ENCODE data around the gene PLD5.
"Not testable (repeated sequence)": the region's sequence is repeated elsewhere in the genome, so short reads cannot be mapped to it uniquely, and the experiment has no call there.

PLD5 gene

DNA sequence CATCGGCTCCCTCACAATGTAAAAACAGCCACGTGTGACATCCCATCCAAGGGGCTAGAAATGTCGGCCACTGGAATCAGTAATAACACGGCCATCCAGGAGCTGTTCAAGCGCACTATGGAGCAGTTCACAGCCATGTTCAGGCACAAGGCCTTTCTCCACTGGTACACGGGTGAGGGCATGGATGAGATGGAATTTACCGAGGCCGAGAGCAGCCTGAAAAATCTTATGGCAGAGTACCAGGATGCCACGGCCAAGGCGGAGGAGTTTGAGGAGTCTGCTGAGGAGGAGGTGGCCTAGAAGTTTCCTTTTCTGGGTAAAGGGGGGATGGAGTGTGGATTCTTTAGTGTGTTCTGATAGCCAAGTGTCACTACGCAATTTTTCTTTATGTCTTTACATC lies 464.5 kb downstream of the PLD5 start:
- no peak overlapping the region for H2AFZ ChIP-seq (ENCODE audit: low read length)
- H3K4me3 ChIP-seq (ENCODE audit: low read length): no peak overlapping the region
- H3K27ac ChIP-seq (ENCODE audit: low read length): no peak overlapping the region
- H3K36me3 ChIP-seq (replicated peaks; ENCODE audit: insufficient read depth, low read length): no peaks in the 10 kb centered on the region
- no peak overlapping the region for H3K9ac ChIP-seq (ENCODE audit: low read length)
- no peaks in the 10 kb centered on the region for H3K9me2 ChIP-seq (replicated peaks; ENCODE audit: insufficient read depth, low read length)
- TF ChIP-seq EZH2 (optimal IDR thresholded peaks at IDR 0.05; ENCODE audit: low read depth, low read length): no peak
- TF ChIP-seq, protein P1, sequence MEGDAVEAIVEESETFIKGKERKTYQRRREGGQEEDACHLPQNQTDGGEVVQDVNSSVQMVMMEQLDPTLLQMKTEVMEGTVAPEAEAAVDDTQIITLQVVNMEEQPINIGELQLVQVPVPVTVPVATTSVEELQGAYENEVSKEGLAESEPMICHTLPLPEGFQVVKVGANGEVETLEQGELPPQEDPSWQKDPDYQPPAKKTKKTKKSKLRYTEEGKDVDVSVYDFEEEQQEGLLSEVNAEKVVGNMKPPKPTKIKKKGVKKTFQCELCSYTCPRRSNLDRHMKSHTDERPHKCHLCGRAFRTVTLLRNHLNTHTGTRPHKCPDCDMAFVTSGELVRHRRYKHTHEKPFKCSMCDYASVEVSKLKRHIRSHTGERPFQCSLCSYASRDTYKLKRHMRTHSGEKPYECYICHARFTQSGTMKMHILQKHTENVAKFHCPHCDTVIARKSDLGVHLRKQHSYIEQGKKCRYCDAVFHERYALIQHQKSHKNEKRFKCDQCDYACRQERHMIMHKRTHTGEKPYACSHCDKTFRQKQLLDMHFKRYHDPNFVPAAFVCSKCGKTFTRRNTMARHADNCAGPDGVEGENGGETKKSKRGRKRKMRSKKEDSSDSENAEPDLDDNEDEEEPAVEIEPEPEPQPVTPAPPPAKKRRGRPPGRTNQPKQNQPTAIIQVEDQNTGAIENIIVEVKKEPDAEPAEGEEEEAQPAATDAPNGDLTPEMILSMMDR (IDR thresholded peaks at IDR 0.05; ENCODE audit: low read length): no peak
- TF ChIP-seq EZH2phosphoT487 (IDR thresholded peaks at IDR 0.05; ENCODE audit: low read length): no peak
- H3K4me2 ChIP-seq (ENCODE audit: low read depth, low read length): no peak overlapping the region
- H3K27me3 ChIP-seq (replicated peaks; ENCODE audit: insufficient read depth, low read length): no peaks in the 10 kb centered on the region
- no peaks in the 10 kb centered on the region for H3K4me1 ChIP-seq (ENCODE audit: low read length)
- no peaks in the 10 kb centered on the region for H3K79me2 ChIP-seq (ENCODE audit: low read length)
- no peaks in the 10 kb centered on the region for H3F3A ChIP-seq (ENCODE audit: insufficient read depth, low read length)
- no peaks in the 10 kb centered on the region for H4K20me1 ChIP-seq (ENCODE audit: insufficient read depth, low read length)
- H3K9me3 ChIP-seq (replicated peaks; ENCODE audit: insufficient read depth, low read length): no peaks in the 10 kb centered on the region
- DNase-seq: peak; percentile 5

DNA sequence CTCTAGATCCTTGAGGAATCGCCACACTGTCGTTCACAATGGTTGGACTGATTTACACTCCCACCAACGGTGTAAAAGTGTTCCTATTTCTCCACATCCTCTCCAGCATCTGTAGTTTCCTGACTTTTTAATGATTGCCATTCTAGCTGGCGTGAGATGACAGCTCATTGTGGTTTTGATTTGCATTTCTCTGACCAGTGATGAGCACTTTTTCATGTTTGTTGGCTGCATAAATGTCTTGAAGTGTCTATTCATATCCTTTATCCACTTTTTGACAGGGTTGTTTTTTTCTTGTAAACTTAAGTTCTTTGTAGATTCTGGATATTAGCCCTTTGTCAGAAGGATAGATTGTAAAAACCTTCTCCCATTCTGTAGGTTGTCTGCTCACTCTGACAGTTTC lies 465.9 kb downstream of the PLD5 start:
- H3K36me3 ChIP-seq (replicated peaks; ENCODE audit: insufficient read depth, low read length); H3K4me3 ChIP-seq (ENCODE audit: low read length); H3K27ac ChIP-seq (ENCODE audit: low read length); H3K9ac ChIP-seq (ENCODE audit: low read length); H3K4me2 ChIP-seq (ENCODE audit: low read depth, low read length); H3K79me2 ChIP-seq (ENCODE audit: low read length); H3K4me1 ChIP-seq (ENCODE audit: low read length); H3K9me2 ChIP-seq (replicated peaks; ENCODE audit: insufficient read depth, low read length); H3K9me3 ChIP-seq (replicated peaks; ENCODE audit: insufficient read depth, low read length); H2AFZ ChIP-seq (ENCODE audit: low read length); DNase-seq; H3K27me3 ChIP-seq (replicated peaks; ENCODE audit: insufficient read depth, low read length); H4K20me1 ChIP-seq (ENCODE audit: insufficient read depth, low read length); H3F3A ChIP-seq (ENCODE audit: insufficient read depth, low read length): not testable (repeated sequence)

DNA sequence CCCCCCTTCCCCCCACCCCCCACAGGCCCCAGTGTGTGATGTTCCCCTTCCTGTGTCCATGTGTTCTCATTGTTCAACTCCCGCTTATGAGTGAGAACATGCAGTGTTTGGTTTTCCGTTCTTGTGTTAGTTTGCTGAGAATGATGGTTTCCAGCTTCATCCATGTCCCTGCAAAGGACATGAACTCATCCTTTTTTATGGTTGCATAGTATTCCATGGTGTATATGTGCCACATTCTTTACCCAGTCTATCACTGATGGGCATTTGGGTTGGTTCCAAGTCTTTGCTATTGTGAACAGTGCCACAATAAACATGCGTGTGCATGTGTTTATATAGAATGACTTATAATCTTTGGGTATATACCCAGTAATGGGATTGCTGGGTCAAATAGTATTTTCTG lies 466.3 kb downstream of the PLD5 start:
- H3F3A ChIP-seq (ENCODE audit: insufficient read depth, low read length); H4K20me1 ChIP-seq (ENCODE audit: insufficient read depth, low read length); H3K79me2 ChIP-seq (ENCODE audit: low read length); DNase-seq; H3K4me3 ChIP-seq (ENCODE audit: low read length); H3K9me3 ChIP-seq (replicated peaks; ENCODE audit: insufficient read depth, low read length); H3K27ac ChIP-seq (ENCODE audit: low read length); H3K27me3 ChIP-seq (replicated peaks; ENCODE audit: insufficient read depth, low read length); H2AFZ ChIP-seq (ENCODE audit: low read length); H3K4me1 ChIP-seq (ENCODE audit: low read length); H3K4me2 ChIP-seq (ENCODE audit: low read depth, low read length); H3K9ac ChIP-seq (ENCODE audit: low read length); H3K36me3 ChIP-seq (replicated peaks; ENCODE audit: insufficient read depth, low read length); H3K9me2 ChIP-seq (replicated peaks; ENCODE audit: insufficient read depth, low read length): not testable (repeated sequence)

DNA sequence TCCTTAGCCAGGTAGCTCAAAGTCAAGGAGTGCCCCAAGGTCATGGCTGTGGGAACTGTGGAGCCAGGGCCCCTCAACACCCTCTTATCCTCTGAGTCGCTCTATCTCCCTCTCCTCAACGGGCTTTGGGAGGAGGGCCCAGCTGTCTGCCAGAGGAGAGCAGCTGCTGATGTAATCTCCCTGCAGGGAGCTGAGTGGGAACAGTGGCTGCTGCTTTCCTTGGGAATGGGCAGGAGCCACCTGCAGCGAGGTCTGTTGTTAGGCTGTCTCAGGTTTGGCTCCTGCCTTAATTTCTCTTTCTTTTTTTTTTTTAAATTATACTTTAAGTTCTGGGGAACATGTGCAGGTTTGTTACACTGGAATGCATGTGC lies 466.8 kb downstream of the PLD5 start:
- Histone ChIP-seq H2AFZ (ENCODE audit: low read length) (no peak overlapping the region), H3K27me3 (replicated peaks; ENCODE audit: insufficient read depth, low read length) (no peaks in the 10 kb centered on the region), H3K9me2 (replicated peaks; ENCODE audit: insufficient read depth, low read length) (no peaks in the 10 kb centered on the region), H3F3A (ENCODE audit: insufficient read depth, low read length) (no peaks in the 10 kb centered on the region), H4K20me1 (ENCODE audit: insufficient read depth, low read length) (no peaks in the 10 kb centered on the region), H3K27ac (ENCODE audit: low read length) (no peak overlapping the region), H3K36me3 (replicated peaks; ENCODE audit: insufficient read depth, low read length) (no peaks in the 10 kb centered on the region), H3K4me2 (ENCODE audit: low read depth, low read length) (no peak overlapping the region), H3K79me2 (ENCODE audit: low read length) (no peaks in the 10 kb centered on the region), H3K4me1 (ENCODE audit: low read length) (no peaks in the 10 kb centered on the region), H3K9ac (ENCODE audit: low read length) (no peak overlapping the region), H3K9me3 (replicated peaks; ENCODE audit: insufficient read depth, low read length) (no peaks in the 10 kb centered on the region), H3K4me3 (ENCODE audit: low read length) (no peak overlapping the region)
- TF ChIP-seq, protein P1 (IDR thresholded peaks at IDR 0.05; ENCODE audit: low read length): no peak
- TF ChIP-seq EZH2phosphoT487 (IDR thresholded peaks at IDR 0.05; ENCODE audit: low read length): no peak
- TF ChIP-seq EZH2 (optimal IDR thresholded peaks at IDR 0.05; ENCODE audit: low read depth, low read length): no peak
- no peak for DNase-seq

All from MM.1S (cell line).